Heart right ventricle (tissue), 16 donors: ENCODE data around the gene EDAR. TPM values are rescaled to one million over a fixed set of nuclear protein-coding genes. Genes with fewer than 3 reads are reported as not detected.

Experiments
- ATAC-seq, 8 donors: fragments of 200-7000 bp; cut with Tn5 transposase; one replicate each; pipeline ENCODE4 v1.9.1; 2020; ENCODE audit warnings: mild to moderate bottlenecking in 8 of 8, moderate library complexity in 8 of 8, moderate number of reproducible peaks in 1 of 8
- DNase-seq, 2 donors: peaks; one replicate each; pipeline ENCODE4 v3.0.0-alpha.2; 2020
- H3K27ac ChIP-seq, 10 donors: fragments of 200-600 bp; sonication (generic) in 2 of 10; one replicate each; pipeline versions ENCODE4 v1.5.0 to v1.8.0; 2020 to 2022; ENCODE audit warnings: mild to moderate bottlenecking in 3 of 10
- H3K27me3 ChIP-seq, 7 donors: fragments of 200-600 bp; one replicate each; pipeline ENCODE4 v1.8.0; 2021 to 2022; ENCODE audit warnings: mild to moderate bottlenecking in 2 of 7
- H3K36me3 ChIP-seq, 9 donors: fragments of 200-600 bp; sonication (generic) in 1 of 9; one replicate each; pipeline versions ENCODE4 v1.5.0 to v1.8.0; 2020 to 2022; ENCODE audit warnings: mild to moderate bottlenecking in 2 of 9
- H3K4me1 ChIP-seq, 9 donors: fragments of 200-600 bp; sonication (generic) in 1 of 9; one replicate each; pipeline versions ENCODE4 v1.5.0 to v1.8.0; 2020 to 2022; ENCODE audit warnings: mild to moderate bottlenecking in 4 of 9
- H3K4me3 ChIP-seq, 10 donors: fragments of 200-600 bp; sonication (generic) in 2 of 10; one replicate each; pipeline versions ENCODE4 v1.5.0 to v1.8.0; 2020 to 2022; ENCODE audit warnings: mild to moderate bottlenecking in 7 of 10, moderate library complexity in 2 of 10
- H3K9me3 ChIP-seq, 11 donors: fragments of 200-600 bp in 10 of 11; sonication (generic) in 2 of 11; one replicate each; pipeline versions ENCODE4 v1.5.0 to v1.8.0; 2013 to 2022; ENCODE audit warnings: mild to moderate bottlenecking in 2 of 11, control low read depth in 1 of 11, moderate library complexity in 1 of 11
- CTCF ChIP-seq, 9 donors: fragments of 200-600 bp; sonication (generic) in 2 of 9; IDR thresholded peaks; one replicate each; pipeline versions ENCODE4 v1.5.0 to v1.8.0; 2021 to 2022; ENCODE audit warnings: antibody characterized with exemption in 9 of 9, mild to moderate bottlenecking in 5 of 9, moderate library complexity in 1 of 9
- WGBS, 2 donors: extraction: QIAGEN DNeasy Blood & Tissue Kit; methylation state at CpG; one replicate each; pipeline ENCODE4 v1.1.7; 2013; ENCODE audit warnings: inconsistent platforms in 1 of 2; 5-methylcytosine and 5-hydroxymethylcytosine counted together
- intact Hi-C, 10 donors: fragments of 100-400 bp; cut with DNase I; formaldehyde crosslinking; loops; one replicate each; pipeline versions ENCODE4 v1.11.1 to v1.14.2; 2022
- polyA plus RNA-seq, 2 donors: library from polyadenylated mRNA; stranded (reverse); fragments of 200-250 nt; gene quantifications; one replicate each; pipeline ENCODE4 v1.2.3, GENCODE V29; 2013
- total RNA-seq, 10 donors: library from RNA; stranded (reverse); fragmentation: NEBNext Ultra II Directional in 3 of 10; extraction: Animal tissue kit (Norgen Biotek cat#: 25700) in 3 of 10; gene quantifications; one replicate each; pipeline versions ENCODE4 v1.2.1 to v1.2.4, GENCODE V29; 2021 to 2023
- donor health status: Arrhythmogenic right ventricular cardiomyopathy.
- donor health status: ischemic (EF 13 %, LVEDD 7.1; RV severe dilation, severe dysfunction).
- donor health status: healthy with polysubstance abuse.
- donor health status: DM: no; HTN: yes; CAD: no.
- donor health status: DM: no; HTN: no; CAD: no.
- donor health status: ischemic (EF 25% LVEDD 6.9; RV normal size, moderate dysfunction).
- donor health status: ischemic (EF 25% LVEDD 5.7; RV mildly dilated, moderate dysfunction).
- donor health status: healthy.
- donor health status: DM: yes; HTN: yes; CAD: no.
- donor health status: Ischemic cardiomyopathy.
- donor health status: ischemic (EF 35%, LVEDD 5.7; RV mildly dilated, moderate dysfunction).
- donor health status: nonischemic (EF 11% LVEDD 7.7; RV severe dilation, severe dysfunction).
- donor health status: DM: yes; HTN: yes; CAD: no.
- donor health status: PGD.
- donor health status: ischemic (EF 29% LVEDD 5.4; RV normal size, mild dysfunction).
- donor health status: nonischemic (EF 23%, LVEDD 6.1; RV moderate dilation, normal function).

EDAR gene
- total and polyA plus RNA-seq, 12 donors: 0.07 to 0.34 TPM; not detected in 10

GRCh38 chr2:108975613-108976435, 13.2 kb downstream of the EDAR start:
- Histone ChIP-seq H3K4me3 (no peak overlapping the region), H3K4me1 (no peaks in the 10 kb centered on the region), H3K9me3 (no peaks in the 10 kb centered on the region), H3K27ac (no peak overlapping the region), H3K36me3 (no peaks in the 10 kb centered on the region), H3K27me3 (peaks cover 0 to 7% (median 0%) of the 10 kb centered on the region in 7 donors)
- DNase-seq (no peak), ATAC-seq (no peak)
- intact Hi-C loops: no loop called here
- WGBS, 2 donors: 90 to 94% methylated on average over 14 of the region's 14 CpGs
- no peak for TF ChIP-seq CTCF (IDR thresholded peaks at IDR 0.05)

- Histone ChIP-seq H3K9me3 (no peaks in the 10 kb centered on the region), H3K4me1 (no peaks in the 10 kb centered on the region), H3K27me3 (peaks cover 0 to 7% (median 0%) of the 10 kb centered on the region in 7 donors), H3K36me3 (no peaks in the 10 kb centered on the region), H3K4me3 (no peak overlapping the region), H3K27ac (no peak overlapping the region)
- DNase-seq (no peak), ATAC-seq (no peak)
- 84 to 94% methylated on average over 4 of the region's 4 CpGs for WGBS, 2 donors
- no peak for TF ChIP-seq CTCF (IDR thresholded peaks at IDR 0.05)
- intact Hi-C loops: no loop called here
Observed at GRCh38 chr2:108974674-108975073, 14.3 kb downstream of the EDAR start.

GRCh38 chr2:108972663-108973062, 16.4 kb downstream of the EDAR start:
- Histone ChIP-seq H3K27ac (no peak overlapping the region), H3K27me3 (no peaks in the 10 kb centered on the region), H3K36me3 (no peaks in the 10 kb centered on the region), H3K4me1 (no peaks in the 10 kb centered on the region), H3K4me3 (no peak overlapping the region), H3K9me3 (no peaks in the 10 kb centered on the region)
- ATAC-seq (no peak), DNase-seq (no peak)
- intact Hi-C loops: no loop called here
- no peak for TF ChIP-seq CTCF (IDR thresholded peaks at IDR 0.05)
- 87 to 96% methylated on average over 6 of the region's 6 CpGs for WGBS, 2 donors

GRCh38 chr2:108971661-108972566, 17.1 kb downstream of the EDAR start:
- Histone ChIP-seq H3K27me3 (no peaks in the 10 kb centered on the region), H3K4me1 (no peaks in the 10 kb centered on the region), H3K9me3 (no peaks in the 10 kb centered on the region), H3K27ac (no peak overlapping the region), H3K36me3 (no peaks in the 10 kb centered on the region), H3K4me3 (no peak overlapping the region)
- ATAC-seq (peak in 5 of 8 donors; percentile 25 to 87 (median 57)), DNase-seq (peak in 1 of 2 donors; percentile 38)
- TF ChIP-seq CTCF (IDR thresholded peaks at IDR 0.05): no peak
- intact Hi-C loops: no loop called here
- WGBS, 2 donors: 71 to 79% methylated on average over 22 of the region's 22 CpGs
